GM10248 (cell line): ENCODE data around the gene PACRG.
A peak's percentile ranks its signal among the peaks of the same experiment; 100 is the strongest.

Experiments
- CTCF ChIA-PET: fragments of 300-600 bp; sonication (Branson Sonifier 250); formaldehyde crosslinking; extraction: SDS; loops from one replicate; lab custom pipeline; 2021; ENCODE audit warnings: antibody characterized with exemption; lab: Yijun Ruan, JAX
- POLR2A ChIA-PET: fragments of 350-650 bp; sonication (Branson Sonifier 250); formaldehyde crosslinking; extraction: SDS; loops from one replicate; lab custom pipeline; 2020; ENCODE audit warnings: antibody characterized with exemption; lab: Yijun Ruan, JAX
- DNase-seq: peaks from one replicate; pipeline ENCODE4 v3.0.0; 2012; ENCODE audit errors: extremely low spot score
- CTCF ChIP-seq: IDR thresholded peaks from 2 replicates; pipeline ENCODE4 v1.5.1; 2012; ENCODE audit warnings: mild to moderate bottlenecking, low read depth; ENCODE audit errors: extremely low read depth, missing control alignments, control extremely low read depth

PACRG gene

GRCh38 chr6:162856885-162857284, 129.1 kb downstream of the PACRG start:
- no peak for DNase-seq
- ChIA-PET POLR2A (no interaction called here), CTCF (no interaction called here)
- TF ChIP-seq CTCF = peak; percentile 2

- CTCF ChIA-PET = no interaction called here
- POLR2A ChIA-PET = no interaction called here
- TF ChIP-seq CTCF = no peak
- no peak for DNase-seq
These were observed 129.6 kb downstream of the PACRG start for GRCh38 chr6:162857326-162857725.

- ChIA-PET POLR2A (no interaction called here), CTCF (no interaction called here)
- no peak for DNase-seq
- no peak for TF ChIP-seq CTCF
These were observed 134.7 kb downstream of the PACRG start for GRCh38 chr6:162862462-162862861.

- DNase-seq = no peak
- POLR2A ChIA-PET = no interaction called here
These were observed 135.2 kb downstream of the PACRG start for GRCh38 chr6:162862941-162863340.

GRCh38 chr6:162863821-162864220, 136.0 kb downstream of the PACRG start:
- POLR2A ChIA-PET = no interaction called here

More at GRCh38 chr6:162862941-162863340, 135.2 kb downstream of the PACRG start:
- CTCF ChIA-PET = no interaction called here
- TF ChIP-seq CTCF = no peak

GRCh38 chr6:162864911-162865310, 137.1 kb downstream of the PACRG start:
- CTCF ChIA-PET = no interaction called here
- no peak for DNase-seq
- POLR2A ChIA-PET = no interaction called here
- TF ChIP-seq CTCF = no peak

More at GRCh38 chr6:162863821-162864220, 136.0 kb downstream of the PACRG start:
- no peak for TF ChIP-seq CTCF
- CTCF ChIA-PET = no interaction called here
- no peak for DNase-seq

- DNase-seq = no peak
These were observed 138.9 kb downstream of the PACRG start for GRCh38 chr6:162866656-162867055.

More at GRCh38 chr6:162866656-162867055, 138.9 kb downstream of the PACRG start:
- TF ChIP-seq CTCF = no peak
- CTCF ChIA-PET = no interaction called here
- POLR2A ChIA-PET = no interaction called here
